Natural killer cell treated with Interleukin-12 subunit alpha and Interleukin-12 subunit beta and Interleukin-15 and Interleukin-18, amount 100 ng/mL, for 72 hours (primary cell): ENCODE measurements around the gene GALNT12. TPM values are rescaled to one million over a fixed set of nuclear protein-coding genes. Genes with fewer than 3 reads are reported as not detected.

Source experiments
- ATAC-seq, 2 donors: fragments of 150-1000 bp; cut with Tn5 transposase in 1 of 2; sonication (Bioruptor Pico), chemical (Tn5 transposase) in 1 of 2; 2 replicates each; pipeline ENCODE4 v1.10.0; 2021
- DNase-seq: peaks from one replicate; pipeline ENCODE4 v3.0.0; 2022; ENCODE audit warnings: low spot score
- H3K27ac Mint-ChIP-seq, 2 donors: 1 replicate in 1 of 2; 2 replicates in 1 of 2; pipeline ENCODE4 v1.8.0; 2022; ENCODE audit warnings: mixed read lengths in 2 of 2, mild to moderate bottlenecking in 1 of 2, moderate library complexity in 1 of 2
- H3K27me3 Mint-ChIP-seq, 2 donors: 1 replicate in 1 of 2; 2 replicates in 1 of 2; pipeline ENCODE4 v1.8.0; 2022; ENCODE audit warnings: mixed read lengths in 2 of 2
- H3K36me3 Mint-ChIP-seq: one replicate; pipeline ENCODE4 v1.8.0; 2022; ENCODE audit warnings: mixed read lengths
- H3K4me1 Mint-ChIP-seq, 2 donors: 1 replicate in 1 of 2; 2 replicates in 1 of 2; pipeline ENCODE4 v1.8.0; 2022; ENCODE audit warnings: low read depth in 2 of 2, mixed read lengths in 2 of 2, mild to moderate bottlenecking in 1 of 2
- H3K4me3 Mint-ChIP-seq: one replicate; pipeline ENCODE4 v1.8.0; 2022; ENCODE audit warnings: mixed read lengths
- H3K9me3 Mint-ChIP-seq: 2 replicates; pipeline ENCODE4 v1.8.0; 2022; ENCODE audit warnings: mixed read lengths
- total RNA-seq, 2 donors: library from RNA; stranded (reverse); gene quantifications; one replicate each; pipeline ENCODE4 v1.2.3, GENCODE V29; 2022

GALNT12 gene
- total RNA-seq, 2 donors from 2014 or later = 1.8 to 4.1 TPM

DNA sequence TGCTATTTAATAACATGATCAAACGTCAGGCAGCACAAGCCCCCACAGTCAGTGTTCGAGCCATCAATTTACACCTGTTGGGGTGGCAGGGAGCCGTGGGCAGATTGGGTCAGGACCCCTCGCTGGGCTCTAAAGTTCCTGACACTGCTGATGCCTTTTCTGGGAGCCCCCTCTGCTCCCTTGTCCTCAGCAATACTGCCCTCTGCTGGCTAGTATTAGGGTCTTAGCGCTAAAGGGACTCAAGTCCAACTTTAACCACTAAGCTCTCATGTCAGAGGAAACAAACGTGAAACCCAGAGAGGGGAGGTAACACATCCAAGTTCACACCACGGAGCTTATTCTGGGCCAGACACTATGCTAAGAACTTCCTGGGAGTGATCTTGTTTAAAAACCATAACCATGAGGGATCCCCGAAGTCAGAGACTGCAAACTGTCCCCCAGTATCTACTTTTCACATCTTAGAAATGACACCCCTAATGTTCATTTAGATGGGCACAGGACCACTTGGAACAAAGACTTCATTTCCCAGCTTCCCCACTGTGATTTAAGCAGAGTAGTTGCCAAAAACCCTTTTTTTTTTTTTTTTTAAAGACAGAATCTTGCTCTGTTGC, 31.5 kb upstream of the GALNT12 start:
- Mint-ChIP-seq H3K4me1 (peaks cover 0 to 2% of the 10 kb centered on the region in 2 donors), H3K27ac (no peak overlapping the region), H3K36me3 (no peaks in the 10 kb centered on the region), H3K4me3 (no peak overlapping the region), H3K27me3 (no peaks in the 10 kb centered on the region), H3K9me3 (no peaks in the 10 kb centered on the region)
- ATAC-seq (peak in 1 of 2 donors; percentile 44), DNase-seq (no peak)

DNA sequence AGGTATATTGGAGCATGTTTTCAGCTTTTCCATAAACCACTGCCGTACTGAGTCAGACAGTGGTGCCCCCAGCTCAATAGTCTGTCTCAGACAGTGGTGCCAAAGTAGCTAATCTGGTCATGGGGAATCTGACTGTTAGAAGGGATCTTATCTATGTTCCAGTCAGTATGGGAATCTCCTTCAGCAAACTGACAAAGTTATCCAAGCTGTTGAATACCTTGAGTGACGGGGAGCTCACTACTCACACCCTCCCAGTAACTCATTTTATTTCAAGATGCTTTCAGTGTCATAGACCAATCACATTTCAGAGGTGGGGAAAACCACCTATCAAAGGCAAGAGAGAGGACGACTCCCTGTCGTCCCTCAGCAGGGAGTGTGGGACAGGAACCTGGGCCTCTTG, 29.9 kb upstream of the GALNT12 start:
- H3K27ac Mint-ChIP-seq = no peak overlapping the region
- no peaks in the 10 kb centered on the region for H3K27me3 Mint-ChIP-seq
- DNase-seq (no peak), ATAC-seq (no peak)
- peaks cover 0 to 2% of the 10 kb centered on the region in 2 donors for H3K4me1 Mint-ChIP-seq
- no peaks in the 10 kb centered on the region for H3K9me3 Mint-ChIP-seq
- no peaks in the 10 kb centered on the region for H3K36me3 Mint-ChIP-seq
- H3K4me3 Mint-ChIP-seq = no peak overlapping the region

DNA sequence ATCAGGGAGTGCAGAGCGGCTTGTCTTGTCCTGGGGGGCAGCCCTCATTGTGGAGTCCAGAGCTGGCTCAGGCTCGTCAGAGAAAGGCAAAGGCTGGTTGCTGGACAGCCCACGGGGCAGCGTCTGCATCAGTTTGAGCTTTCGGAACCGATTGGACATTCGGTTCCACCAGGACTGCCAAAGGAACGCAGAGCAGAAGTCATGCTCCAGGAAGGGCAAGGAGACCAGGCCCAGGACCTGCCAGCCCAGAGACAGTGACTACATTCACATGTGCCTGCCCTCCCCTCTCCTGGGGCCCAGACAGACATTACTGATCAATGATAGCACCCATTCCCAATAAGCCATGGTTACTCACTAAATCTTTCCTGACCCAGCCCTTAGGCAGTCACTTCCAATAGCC, 29.2 kb upstream of the GALNT12 start:
- no peaks in the 10 kb centered on the region for H3K27me3 Mint-ChIP-seq
- no peaks in the 10 kb centered on the region for H3K9me3 Mint-ChIP-seq
- no peak for ATAC-seq
- no peaks in the 10 kb centered on the region for H3K36me3 Mint-ChIP-seq
- no peak overlapping the region for H3K4me3 Mint-ChIP-seq
- H3K4me1 Mint-ChIP-seq = peaks cover 0 to 2% of the 10 kb centered on the region in 2 donors
- DNase-seq = no peak
- no peak overlapping the region for H3K27ac Mint-ChIP-seq

DNA sequence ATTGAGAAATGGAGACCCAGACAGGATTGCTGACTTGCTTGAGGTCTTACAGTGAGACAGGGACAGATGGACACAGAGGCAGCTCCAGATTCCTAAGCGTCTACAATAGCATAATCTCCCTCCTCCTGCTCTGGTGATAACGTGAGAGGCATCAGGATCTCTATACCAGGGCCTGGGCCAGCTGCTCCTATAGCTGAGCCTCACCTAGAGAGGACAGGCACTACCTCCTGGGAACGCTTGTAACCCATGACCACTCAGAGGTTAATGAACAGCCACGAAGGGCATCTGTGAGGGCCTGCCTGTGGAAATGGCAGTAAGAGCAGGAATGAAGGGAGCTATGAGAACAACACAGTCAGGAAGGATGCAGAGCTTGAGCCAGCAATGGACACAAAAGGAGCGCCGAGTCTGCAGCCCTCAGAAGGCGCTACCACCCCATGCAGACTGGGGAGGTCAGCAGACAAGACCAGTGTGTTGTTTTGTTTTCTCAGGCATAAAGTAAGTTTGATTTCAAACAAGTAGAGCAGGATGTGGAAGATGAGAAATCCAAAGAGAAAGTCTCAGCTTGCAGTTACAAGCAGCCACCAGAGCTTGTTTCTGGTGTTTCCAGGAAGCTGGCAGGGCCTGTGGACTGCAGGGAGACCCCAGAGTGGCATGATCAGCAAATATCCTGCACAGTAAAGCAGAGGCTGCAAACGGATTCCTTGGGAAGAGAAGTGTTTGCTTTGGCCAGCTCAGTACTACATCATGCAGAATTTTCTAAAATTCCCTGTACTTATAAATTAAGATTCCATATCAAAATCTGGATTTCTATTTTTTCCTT, 28.5 kb upstream of the GALNT12 start:
- Mint-ChIP-seq H3K27me3 (no peaks in the 10 kb centered on the region), H3K9me3 (no peaks in the 10 kb centered on the region), H3K4me1 (peaks cover 0 to 2% of the 10 kb centered on the region in 2 donors), H3K27ac (no peak overlapping the region), H3K4me3 (no peak overlapping the region), H3K36me3 (no peaks in the 10 kb centered on the region)
- peak in 1 of 2 donors; percentile 48 for ATAC-seq
- DNase-seq = no peak

DNA sequence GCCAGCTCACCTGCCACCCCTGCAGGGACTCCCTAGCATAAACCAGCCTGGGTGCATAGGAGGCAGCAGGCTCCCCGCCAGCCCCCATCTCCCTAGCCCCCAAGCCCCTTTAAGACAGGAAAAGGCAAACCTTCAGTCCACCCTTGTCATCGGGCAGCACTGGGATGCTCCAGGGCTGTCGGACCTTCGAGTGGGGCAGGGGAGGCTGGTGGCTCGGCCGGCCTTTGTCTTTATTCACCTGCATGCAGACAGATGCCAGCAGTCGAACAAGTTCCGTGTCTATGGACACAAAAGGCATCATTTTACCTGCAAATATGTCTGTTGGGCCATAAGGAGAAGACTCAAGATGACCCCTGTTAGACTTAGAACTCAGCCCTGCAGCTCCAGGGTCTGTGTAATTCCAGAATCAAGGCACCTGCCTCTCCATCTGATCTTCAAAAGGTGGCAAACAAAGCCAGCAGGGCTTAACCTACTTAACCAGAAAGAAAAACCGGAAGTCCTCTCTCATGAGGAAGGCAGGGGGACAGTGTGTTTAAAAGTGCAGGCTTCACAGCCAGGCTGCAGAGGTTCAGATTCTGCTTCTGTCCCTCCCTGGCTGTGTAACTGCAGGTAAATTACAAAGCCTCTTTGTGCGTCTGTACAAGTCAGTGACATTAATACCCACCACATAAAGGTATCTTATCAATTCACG, 27.3 kb upstream of the GALNT12 start:
- H3K4me1 Mint-ChIP-seq = peaks cover 0 to 2% of the 10 kb centered on the region in 2 donors
- DNase-seq (no peak), ATAC-seq (no peak)
- no peak overlapping the region for H3K27ac Mint-ChIP-seq
- no peak overlapping the region for H3K4me3 Mint-ChIP-seq
- H3K36me3 Mint-ChIP-seq = no peaks in the 10 kb centered on the region
- no peaks in the 10 kb centered on the region for H3K9me3 Mint-ChIP-seq
- H3K27me3 Mint-ChIP-seq = no peaks in the 10 kb centered on the region

DNA sequence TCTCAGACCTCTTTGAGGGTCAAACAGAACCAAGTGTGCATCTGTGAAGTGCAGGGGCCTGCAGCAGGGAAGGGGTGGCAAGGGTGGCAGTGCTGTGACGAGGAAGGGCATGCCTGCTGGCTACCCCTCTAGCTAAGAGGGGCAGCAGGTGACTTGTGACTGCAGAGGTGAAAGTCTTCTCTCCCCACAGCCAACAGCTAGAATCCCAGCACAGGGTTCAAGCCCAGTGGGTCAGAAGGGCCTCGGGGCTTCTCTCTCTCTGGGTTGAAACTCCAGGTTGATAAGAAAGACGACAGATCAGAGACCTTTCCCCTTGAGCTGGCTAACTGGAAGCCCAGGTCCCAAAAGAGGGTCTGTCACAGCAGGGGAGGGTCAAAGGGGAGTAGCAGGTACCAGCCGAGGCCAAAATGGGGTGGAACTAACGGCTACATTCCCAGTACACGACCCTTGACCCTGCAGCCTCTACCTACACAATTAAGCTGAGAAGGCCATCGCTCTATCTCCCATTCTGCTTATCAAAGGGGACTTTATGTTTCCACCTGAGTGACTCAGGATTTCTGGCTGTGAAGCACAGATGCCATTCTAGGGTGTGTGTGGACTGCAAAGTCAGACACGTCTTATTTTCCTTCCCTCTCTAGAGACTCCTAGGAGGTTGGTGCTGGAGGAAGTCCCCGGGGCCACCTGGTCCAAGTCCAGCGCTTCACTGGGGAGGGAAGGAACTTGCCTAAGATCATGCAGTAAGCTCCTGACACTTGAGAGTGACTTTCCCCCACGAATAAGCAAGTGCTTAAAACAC, 25.7 kb upstream of the GALNT12 start:
- no peak overlapping the region for H3K27ac Mint-ChIP-seq
- ATAC-seq = no peak
- H3K36me3 Mint-ChIP-seq = no peaks in the 10 kb centered on the region
- no peaks in the 10 kb centered on the region for H3K4me1 Mint-ChIP-seq
- H3K9me3 Mint-ChIP-seq = no peaks in the 10 kb centered on the region
- no peaks in the 10 kb centered on the region for H3K27me3 Mint-ChIP-seq
- DNase-seq = no peak
- H3K4me3 Mint-ChIP-seq = no peak overlapping the region

DNA sequence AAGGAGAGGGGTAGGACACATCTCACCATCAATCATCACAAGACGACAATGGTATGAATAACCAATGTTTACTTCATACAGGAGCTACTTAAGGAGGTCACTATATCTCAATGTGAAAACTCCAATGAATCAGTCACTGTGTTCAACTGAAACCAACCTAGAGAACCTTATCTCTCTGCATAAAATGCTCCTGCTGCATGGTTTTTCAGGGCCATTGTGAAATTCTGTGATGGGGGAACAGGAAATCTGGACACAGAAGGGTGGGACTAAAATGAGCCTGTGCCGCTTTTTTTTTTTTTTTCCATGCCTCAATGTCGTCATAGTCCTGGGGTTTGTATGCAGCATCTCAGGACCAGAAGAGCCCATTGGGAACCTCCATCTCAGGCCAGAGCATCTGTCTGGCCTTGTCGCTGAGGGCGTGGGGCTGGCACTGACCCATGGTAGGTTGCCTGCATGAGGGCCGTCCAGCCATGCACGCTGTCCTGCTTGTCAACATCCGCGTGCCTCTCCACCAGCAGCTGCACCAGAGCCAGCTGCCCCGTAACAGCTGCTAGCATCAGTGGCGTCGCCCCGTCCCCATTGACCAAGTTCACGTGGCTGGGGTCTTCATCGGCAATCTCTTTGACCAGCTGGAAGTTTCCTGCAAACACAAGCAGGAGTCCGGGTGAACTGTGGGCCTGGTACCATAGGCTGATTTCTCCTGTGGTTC, 23.8 kb upstream of the GALNT12 start:
- Mint-ChIP-seq H3K27ac (no peak overlapping the region), H3K4me3 (no peak overlapping the region), H3K9me3 (no peaks in the 10 kb centered on the region), H3K36me3 (no peaks in the 10 kb centered on the region), H3K27me3 (no peaks in the 10 kb centered on the region), H3K4me1 (no peaks in the 10 kb centered on the region)
- no peak for ATAC-seq
- DNase-seq = no peak

DNA sequence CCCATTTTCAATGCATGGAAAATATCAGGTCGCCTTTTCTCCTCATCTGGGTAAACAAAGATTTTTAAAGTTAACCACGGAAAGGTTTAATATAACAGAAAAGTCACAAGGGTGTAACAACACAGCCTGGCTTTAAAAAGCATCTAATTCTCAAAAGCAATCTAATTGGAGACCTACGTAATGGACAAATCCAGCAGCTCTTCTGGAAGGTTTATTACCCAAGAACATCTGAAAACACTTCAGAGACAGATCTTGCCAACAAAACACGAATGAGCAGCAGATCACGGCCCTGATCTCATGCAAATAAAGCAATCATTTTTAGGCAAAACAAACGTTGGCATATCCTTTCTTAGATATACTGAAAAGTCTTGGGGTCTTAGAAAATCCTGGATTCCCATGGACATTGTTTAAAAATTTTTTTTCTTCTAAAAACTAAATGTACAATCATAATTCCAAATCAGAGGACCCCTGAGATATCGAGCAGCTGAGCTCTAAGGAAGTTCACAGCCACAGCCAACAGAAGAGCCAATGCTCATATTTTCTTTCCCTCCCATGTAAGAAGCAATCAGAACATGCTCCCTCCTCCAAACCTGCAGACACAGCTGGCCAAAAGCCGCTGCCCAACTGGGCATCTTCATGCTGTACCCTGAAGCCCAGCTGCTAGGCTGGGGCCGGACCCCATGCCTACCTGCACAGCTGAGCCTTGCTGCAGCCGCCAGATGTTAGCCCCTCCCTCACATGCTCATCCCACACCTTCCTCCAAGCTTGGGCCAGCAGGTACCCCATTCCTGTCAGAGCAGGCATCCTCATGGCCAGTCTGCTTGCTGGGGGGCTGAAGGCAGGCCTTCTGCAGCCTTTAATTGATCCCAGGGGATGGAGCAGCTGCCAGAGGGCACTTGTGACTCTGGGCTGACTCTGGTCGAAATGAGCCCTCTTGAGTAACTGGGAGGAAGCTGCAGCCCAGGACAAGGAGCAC, 22.4 kb upstream of the GALNT12 start:
- Mint-ChIP-seq H3K27me3 (no peaks in the 10 kb centered on the region), H3K4me3 (no peak overlapping the region), H3K9me3 (no peaks in the 10 kb centered on the region), H3K4me1 (no peaks in the 10 kb centered on the region), H3K36me3 (no peaks in the 10 kb centered on the region), H3K27ac (no peak overlapping the region)
- ATAC-seq (no peak), DNase-seq (no peak)

DNA sequence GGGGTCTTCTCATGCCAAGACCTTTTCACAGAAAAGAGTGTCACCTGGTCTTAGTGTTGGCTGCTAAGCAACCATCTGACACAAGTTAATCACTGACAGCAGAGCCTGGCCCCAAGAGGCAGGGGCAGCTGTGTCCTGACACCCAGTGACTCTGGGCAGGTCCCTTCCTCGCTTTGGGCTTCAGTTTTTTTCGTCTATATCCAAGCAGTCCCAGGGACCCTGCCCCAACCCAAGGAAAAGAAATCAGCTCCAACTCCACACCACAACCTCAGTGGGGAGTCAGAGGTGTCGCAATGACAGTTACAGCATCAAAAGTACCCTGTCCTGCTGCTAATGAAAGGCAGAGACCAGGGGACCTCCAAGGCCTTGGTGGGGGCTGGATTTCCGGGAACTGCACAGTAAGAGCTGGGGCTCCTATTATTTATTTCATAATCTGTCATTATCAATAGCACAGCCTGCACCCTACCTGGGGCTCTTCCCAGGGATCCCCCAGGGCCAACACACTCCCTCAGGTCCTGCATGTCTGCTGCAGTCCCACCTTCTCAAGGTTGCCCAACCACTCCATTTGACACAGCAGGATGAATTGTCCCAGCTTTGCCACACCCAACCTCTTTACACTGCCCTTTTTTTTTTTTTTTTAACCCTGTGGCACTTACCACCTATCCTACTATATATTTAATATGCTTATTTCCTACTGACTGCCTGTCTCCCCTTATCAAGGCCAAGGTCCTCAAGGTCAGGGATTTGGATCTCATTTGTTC, 20.5 kb upstream of the GALNT12 start:
- H3K4me1 Mint-ChIP-seq = peaks cover 7% of the 10 kb centered on the region in 2 donors
- no peaks in the 10 kb centered on the region for H3K36me3 Mint-ChIP-seq
- no peak for DNase-seq
- ATAC-seq = no peak
- H3K4me3 Mint-ChIP-seq = no peak overlapping the region
- H3K27me3 Mint-ChIP-seq = no peaks in the 10 kb centered on the region
- H3K9me3 Mint-ChIP-seq = no peaks in the 10 kb centered on the region
- no peak overlapping the region for H3K27ac Mint-ChIP-seq

DNA sequence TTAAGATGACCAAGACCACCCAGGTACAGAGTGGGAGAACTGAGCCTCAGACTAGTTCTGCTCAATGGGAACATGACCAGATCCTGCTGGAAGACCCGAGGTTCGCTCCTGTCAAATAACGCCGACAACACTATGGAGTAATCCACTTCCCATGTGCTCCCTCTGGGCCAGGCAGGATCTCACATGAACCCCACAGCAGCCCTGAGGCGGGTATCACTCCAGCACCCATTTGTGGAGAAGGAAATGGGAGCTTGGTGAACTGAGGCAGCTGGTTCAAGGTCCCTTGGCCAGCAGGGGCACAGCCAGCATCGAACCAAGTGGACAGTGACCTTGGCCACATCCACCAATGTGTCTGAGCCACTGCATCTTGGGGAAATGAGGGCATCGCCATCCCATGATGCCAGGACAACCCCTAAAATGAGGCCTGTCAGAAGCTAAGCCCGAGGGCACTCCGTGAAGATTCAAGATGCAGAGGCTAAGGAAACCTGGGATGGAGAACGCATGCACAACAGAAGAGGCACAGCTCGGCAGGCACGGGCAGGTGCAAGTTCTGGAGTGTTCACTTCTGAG, 19.6 kb upstream of the GALNT12 start:
- peaks cover 11 to 14% of the 10 kb centered on the region in 2 donors for H3K4me1 Mint-ChIP-seq
- no peak overlapping the region for H3K4me3 Mint-ChIP-seq
- DNase-seq (no peak), ATAC-seq (no peak)
- H3K9me3 Mint-ChIP-seq = no peaks in the 10 kb centered on the region
- no peaks in the 10 kb centered on the region for H3K27me3 Mint-ChIP-seq
- no peaks in the 10 kb centered on the region for H3K36me3 Mint-ChIP-seq
- H3K27ac Mint-ChIP-seq = no peak overlapping the region

DNA sequence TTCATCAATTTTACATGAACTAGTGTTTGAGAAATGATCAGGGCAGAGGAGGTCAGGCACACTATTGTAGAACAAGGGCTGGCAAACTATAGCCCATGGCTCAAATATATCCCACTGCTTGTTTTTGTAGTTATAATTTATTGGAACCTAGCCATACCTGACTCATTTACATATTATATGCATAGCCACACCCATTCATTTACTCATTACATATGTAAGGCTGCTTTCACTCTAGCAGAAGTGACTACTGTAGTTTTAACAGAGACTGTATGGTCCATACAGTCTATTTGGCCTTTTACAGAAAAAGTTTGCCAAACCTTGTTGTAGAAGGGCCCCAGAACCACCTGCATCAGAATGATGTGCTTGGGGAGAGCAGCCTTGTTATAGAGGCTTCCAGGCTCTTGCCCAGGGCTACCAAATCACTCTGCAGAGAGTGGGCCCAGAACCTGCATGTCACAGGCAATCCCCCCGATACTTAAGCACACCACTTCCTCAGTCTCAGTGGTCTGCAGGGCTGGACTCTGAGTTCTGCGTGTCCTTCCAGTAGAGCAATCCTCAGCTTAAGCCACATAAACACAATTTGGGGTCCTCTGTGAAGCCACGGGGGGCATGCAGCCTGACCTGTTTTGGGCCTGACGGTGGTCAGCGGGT, 17.9 kb upstream of the GALNT12 start:
- Mint-ChIP-seq H3K4me1 (peaks cover 11 to 17% of the 10 kb centered on the region in 2 donors), H3K36me3 (no peaks in the 10 kb centered on the region), H3K9me3 (no peaks in the 10 kb centered on the region), H3K27ac (no peak overlapping the region), H3K27me3 (no peaks in the 10 kb centered on the region), H3K4me3 (no peak overlapping the region)
- DNase-seq (no peak), ATAC-seq (no peak)
